Measurements from ENCODE around the gene DLGAP1. TPM values are rescaled to one million over a fixed set of nuclear protein-coding genes. Genes with fewer than 3 reads are reported as not detected.

DLGAP1 gene
- total and polyA plus RNA-seq, 2 of the 8 experiments (the other 6 are each of a cell fraction or from before 2014, with no cell fraction given): 11.8 to 16.9 TPM

GRCh38 chr18:4333043-4333442 lies 122.1 kb downstream of the DLGAP1 start:
- CTCF ChIA-PET (ENCODE audit: partially characterized antibody): interaction anchor here (0.8 kb wide), 1 partner anchor 459 kb away, joined by 3 read pairs; no protein-coding TSS in a partner anchor
- H3K9me3 ChIP-seq (ENCODE audit: insufficient read depth in 2 of 2, low read depth in 1 of 2, low read length in 1 of 2): no peaks in the 10 kb centered on the region
- POLR2A ChIA-PET (ENCODE audit: partially characterized antibody): no interaction called here

More at GRCh38 chr18:4333043-4333442, 122.1 kb downstream of the DLGAP1 start:
- Histone ChIP-seq H3K4me2 (ENCODE audit: insufficient read depth in 1 of 2, low read depth in 2 of 2, low read length in 2 of 2) (no peak overlapping the region), H4K91ac (replicated peaks; ENCODE audit: insufficient read length, low read length) (peak overlapping the region; percentile 0), H2BK12ac (ENCODE audit: low read depth, low read length) (no peak overlapping the region), H3K4ac (replicated peaks; ENCODE audit: insufficient read length, low read depth, low read length) (no peak overlapping the region), H3K9ac (replicated peaks in 1 of 4; ENCODE audit: extremely low read depth in 1 of 4, low read depth in 3 of 4, low read length in 3 of 4) (no peak overlapping the region), H2AK5ac (ENCODE audit: low read depth, low read length) (no peak overlapping the region), H3K4me3 (ENCODE audit: extremely low read depth in 1 of 4, insufficient read depth in 2 of 4, low read depth in 3 of 4, low read length in 4 of 4) (no peak overlapping the region), H3K4me1 (replicated peaks in 1 of 4; ENCODE audit: control insufficient read depth in 3 of 4, insufficient read depth in 4 of 4, low read length in 3 of 4) (peaks cover 2 to 6% (median 4%) of the 10 kb centered on the region in 4 experiments; a peak in 4 of 7 replicates), H2BK15ac (ENCODE audit: low read length) (no peak overlapping the region), H3K56ac (replicated peaks; ENCODE audit: insufficient read length, low read depth, low read length) (no peak overlapping the region), H4K5ac (ENCODE audit: insufficient read length, low read depth, low read length) (no peak overlapping the region), H3K23me2 (ENCODE audit: low read depth, low read length) (no peaks in the 10 kb centered on the region), H2BK20ac (ENCODE audit: low read length) (no peak overlapping the region), H2BK5ac (ENCODE audit: low read depth, low read length) (no peak overlapping the region), H2BK120ac (replicated peaks; ENCODE audit: low read depth, low read length) (no peak overlapping the region), H3K27me3 (replicated peaks in 1 of 4; ENCODE audit: control insufficient read depth in 3 of 4, extremely low read depth in 1 of 4, insufficient read depth in 3 of 4, low read length in 3 of 4) (no peaks in the 10 kb centered on the region), H4K8ac (ENCODE audit: extremely low read depth, insufficient read depth, low read length) (no peak overlapping the region), H2AFZ (ENCODE audit: low read length) (no peak overlapping the region), H3K79me2 (ENCODE audit: control insufficient read depth in 1 of 2, insufficient read depth in 2 of 2, low read length in 2 of 2) (peaks cover 0 to 9% of the 10 kb centered on the region in 2 experiments; a peak in 1 of 4 replicates), H4K20me1 (replicated peaks in 1 of 2; ENCODE audit: control insufficient read depth in 1 of 2, insufficient read depth in 2 of 2, low read length in 2 of 2) (peaks cover 0 to 2% of the 10 kb centered on the region in 2 experiments), H3K18ac (ENCODE audit: extremely low read depth, low read length) (no peak overlapping the region), H3K36me3 (ENCODE audit: control insufficient read depth in 2 of 4, insufficient read depth in 4 of 4, low read length in 3 of 4) (no peaks in the 10 kb centered on the region), H3K27ac (ENCODE audit: low read depth, low read length) (no peak overlapping the region), H3K79me1 (ENCODE audit: low read depth, low read length) (no peaks in the 10 kb centered on the region), H3K23ac (ENCODE audit: insufficient read length) (no peak overlapping the region), H3K14ac (ENCODE audit: insufficient read length) (no peak overlapping the region)
- FAIRE-seq (no peak), DNase-seq (ENCODE audit: low read depth in 1 of 2, low spot score in 2 of 2) (no peak)
- no peak for TF ChIP-seq RNF2 (IDR thresholded peaks at IDR 0.05; ENCODE audit: borderline replicate concordance, low read depth, low read length, missing control alignments, poor library complexity, severe bottlenecking)
- TF ChIP-seq EGR1 (IDR thresholded peaks at IDR 0.05; ENCODE audit: borderline replicate concordance, low read depth, low read length): no peak
- TF ChIP-seq MAFK (IDR thresholded peaks at IDR 0.05; ENCODE audit: low read depth, low read length): no peak
- no peak for TF ChIP-seq CBX5 (IDR thresholded peaks at IDR 0.05; ENCODE audit: low read depth, low read length)
- TF ChIP-seq SAP30 (IDR thresholded peaks at IDR 0.05; ENCODE audit: insufficient read depth, insufficient replicate concordance, low read length): no peak
- no peak for TF ChIP-seq TBP (IDR thresholded peaks at IDR 0.05; ENCODE audit: low read depth, low read length)
- no peak for TF ChIP-seq KDM5A (IDR thresholded peaks at IDR 0.05; ENCODE audit: low read length)
- no peak for TF ChIP-seq BCL11A (IDR thresholded peaks at IDR 0.05; ENCODE audit: low read depth in 2 of 2, low read length in 2 of 2)
- no peak for TF ChIP-seq ATF3 (IDR thresholded peaks at IDR 0.05; ENCODE audit: insufficient read depth, low read depth, low read length)
- TF ChIP-seq CTBP2 (IDR thresholded peaks at IDR 0.05; ENCODE audit: borderline replicate concordance, insufficient read depth, insufficient read length, low read length): no peak
- no peak for TF ChIP-seq GABPA (IDR thresholded peaks at IDR 0.05; ENCODE audit: borderline replicate concordance, insufficient read depth, low read length)
- no peak for TF ChIP-seq CREB1 (IDR thresholded peaks at IDR 0.05)
- TF ChIP-seq HDAC6 (IDR thresholded peaks at IDR 0.05; ENCODE audit: low read depth, low read length): no peak
- 93% methylated on average over 5 of the region's 5 CpGs; no CpG with 5 or more reads in 1 of the 2 experiments for WGBS, 2 experiments (ENCODE audit: extremely low coverage in 1 of 2, insufficient coverage in 1 of 2, insufficient read length in 1 of 2, insufficient replicate concordance in 2 of 2, low coverage in 1 of 2, low lambda C conversion rate in 2 of 2, missing lambda C conversion rate in 1 of 2)
